Type B pancreatic cell (in vitro differentiated cells): ENCODE measurements around the gene PER1. TPM values are rescaled to one million over a fixed set of nuclear protein-coding genes. Genes with fewer than 3 reads are reported as not detected.

Experiments
- DNase-seq: peaks from one replicate; pipeline ENCODE4 v3.0.0; 2021; ENCODE audit warnings: mixed read lengths; ENCODE audit not compliant: unreplicated experiment; ENCODE audit errors: extremely low spot score
- H3K27ac Mint-ChIP-seq: 2 replicates; pipeline ENCODE4 v1.8.0; 2021; ENCODE audit warnings: mild to moderate bottlenecking, mixed read lengths
- H3K27me3 Mint-ChIP-seq: 2 replicates; pipeline ENCODE4 v1.8.0; 2021; ENCODE audit warnings: mixed read lengths
- H3K36me3 Mint-ChIP-seq: 2 replicates; pipeline ENCODE4 v1.8.0; 2021; ENCODE audit warnings: mixed read lengths
- H3K4me1 Mint-ChIP-seq: one replicate; pipeline ENCODE4 v1.8.0; 2021; ENCODE audit warnings: mixed read lengths; ENCODE audit not compliant: unreplicated experiment
- H3K4me3 Mint-ChIP-seq: 2 replicates; pipeline ENCODE4 v1.8.0; 2021; ENCODE audit warnings: mild to moderate bottlenecking, mixed read lengths
- H3K9me3 Mint-ChIP-seq: 2 replicates; pipeline ENCODE4 v1.8.0; 2021; ENCODE audit warnings: mixed read lengths
- CTCF ChIP-seq: fragments of 200-600 bp; sonication (generic); conservative IDR thresholded peaks from 2 replicates; pipeline ENCODE4 v1.5.0; 2021; ENCODE audit warnings: antibody characterized with exemption, mild to moderate bottlenecking
- total RNA-seq: library from RNA; stranded (reverse); gene quantifications from 2 replicates; pipeline ENCODE4 v1.2.1, GENCODE V29; 2021; ENCODE audit warnings: low replicate concordance

The PER1 gene
- total RNA-seq, 1 donor from 2014 or later = 33.2 TPM

- no peak overlapping the region for H3K4me3 Mint-ChIP-seq
- H3K4me1 Mint-ChIP-seq = no peaks in the 10 kb centered on the region
- no peaks in the 10 kb centered on the region for H3K36me3 Mint-ChIP-seq
- no peak overlapping the region for H3K27ac Mint-ChIP-seq
- DNase-seq = peak; percentile 65
- no peaks in the 10 kb centered on the region for H3K9me3 Mint-ChIP-seq
- no peak for TF ChIP-seq CTCF
- no peaks in the 10 kb centered on the region for H3K27me3 Mint-ChIP-seq
Measured at GRCh38 chr17:8142887-8143580, 9.2 kb downstream of the PER1 start.

- no peak for DNase-seq
- no peaks in the 10 kb centered on the region for H3K4me1 Mint-ChIP-seq
- no peak for TF ChIP-seq CTCF
- no peaks in the 10 kb centered on the region for H3K27me3 Mint-ChIP-seq
- no peaks in the 10 kb centered on the region for H3K36me3 Mint-ChIP-seq
- H3K9me3 Mint-ChIP-seq = no peaks in the 10 kb centered on the region
- H3K27ac Mint-ChIP-seq = no peak overlapping the region
- H3K4me3 Mint-ChIP-seq = no peak overlapping the region
Measured at GRCh38 chr17:8142158-8142886, 9.9 kb downstream of the PER1 start.

GRCh38 chr17:8141741-8142140 lies 10.5 kb downstream of the PER1 start:
- Mint-ChIP-seq H3K4me1 (no peaks in the 10 kb centered on the region), H3K4me3 (no peak overlapping the region), H3K36me3 (no peaks in the 10 kb centered on the region), H3K27ac (no peak overlapping the region), H3K9me3 (no peaks in the 10 kb centered on the region), H3K27me3 (no peaks in the 10 kb centered on the region)
- TF ChIP-seq CTCF = no peak
- no peak for DNase-seq

GRCh38 chr17:8141045-8141444 lies 11.2 kb downstream of the PER1 start:
- no peaks in the 10 kb centered on the region for H3K9me3 Mint-ChIP-seq
- no peak overlapping the region for H3K27ac Mint-ChIP-seq
- no peaks in the 10 kb centered on the region for H3K36me3 Mint-ChIP-seq
- H3K4me1 Mint-ChIP-seq = no peaks in the 10 kb centered on the region
- DNase-seq = no peak
- TF ChIP-seq CTCF = no peak
- H3K4me3 Mint-ChIP-seq = no peak overlapping the region
- H3K27me3 Mint-ChIP-seq = no peaks in the 10 kb centered on the region

- no peaks in the 10 kb centered on the region for H3K36me3 Mint-ChIP-seq
- no peaks in the 10 kb centered on the region for H3K4me1 Mint-ChIP-seq
- H3K27me3 Mint-ChIP-seq = no peaks in the 10 kb centered on the region
- no peak for DNase-seq
- H3K27ac Mint-ChIP-seq = no peak overlapping the region
- H3K4me3 Mint-ChIP-seq = no peak overlapping the region
- H3K9me3 Mint-ChIP-seq = no peaks in the 10 kb centered on the region
- TF ChIP-seq CTCF = no peak
Measured at GRCh38 chr17:8140065-8141029, 11.9 kb downstream of the PER1 start.
